HG03558 (cell line): ENCODE results near the gene PLEKHA6.
"Not testable (repeated sequence)": the region's sequence is repeated elsewhere in the genome, so short reads cannot be mapped to it uniquely, and the experiment has no call there.

Experiments
- ATAC-seq: cut with Tn5 transposase; IDR thresholded peaks from one replicate; pipeline ENCODE4 v1.9.1; 2021; ENCODE audit warnings: moderate number of reproducible peaks; ENCODE audit not compliant: unreplicated experiment; ENCODE audit errors: extremely low read depth

PLEKHA6 gene

GRCh38 chr1:204251286-204251685 lies 108.4 kb downstream of the PLEKHA6 start:
- no peak for ATAC-seq

- ATAC-seq = no peak
Observed at GRCh38 chr1:204250428-204251030, 109.2 kb downstream of the PLEKHA6 start.

- ATAC-seq = no peak
Observed at GRCh38 chr1:204249736-204250427, 109.8 kb downstream of the PLEKHA6 start.

GRCh38 chr1:204248954-204249353 lies 110.8 kb downstream of the PLEKHA6 start:
- ATAC-seq = no peak

GRCh38 chr1:204246876-204247275 lies 112.9 kb downstream of the PLEKHA6 start:
- ATAC-seq = no peak

- no peak for ATAC-seq
Observed at GRCh38 chr1:204242920-204243319, 116.8 kb downstream of the PLEKHA6 start.

- ATAC-seq = no peak
Observed at GRCh38 chr1:204241914-204242313, 117.8 kb downstream of the PLEKHA6 start.

- no peak for ATAC-seq
Observed at GRCh38 chr1:204241050-204241449, 118.7 kb downstream of the PLEKHA6 start.

- no peak for ATAC-seq
Observed at GRCh38 chr1:204240233-204240632, 119.5 kb downstream of the PLEKHA6 start.

- ATAC-seq = not testable (repeated sequence)
Observed at GRCh38 chr1:204239401-204239800, 120.3 kb downstream of the PLEKHA6 start.

- not testable (repeated sequence) for ATAC-seq
Observed at GRCh38 chr1:204238520-204238919, 121.2 kb downstream of the PLEKHA6 start.

GRCh38 chr1:204237515-204237914 lies 122.2 kb downstream of the PLEKHA6 start:
- ATAC-seq = not testable (repeated sequence)

- ATAC-seq = no peak
Observed at GRCh38 chr1:204232526-204232925, 127.2 kb downstream of the PLEKHA6 start.

- ATAC-seq = no peak
Observed at GRCh38 chr1:204230211-204230610, 129.5 kb downstream of the PLEKHA6 start.

- no peak for ATAC-seq
Observed at GRCh38 chr1:204228896-204229295, 130.8 kb downstream of the PLEKHA6 start.

GRCh38 chr1:204227996-204228785 lies 131.5 kb downstream of the PLEKHA6 start:
- no peak for ATAC-seq

GRCh38 chr1:204227351-204227750 lies 132.4 kb downstream of the PLEKHA6 start:
- ATAC-seq = no peak

- no peak for ATAC-seq
Observed at GRCh38 chr1:204225841-204226735, 133.6 kb downstream of the PLEKHA6 start.

GRCh38 chr1:204224655-204225054 lies 135.1 kb downstream of the PLEKHA6 start:
- ATAC-seq = no peak

- no peak for ATAC-seq
Observed at GRCh38 chr1:204223129-204223860, 136.4 kb downstream of the PLEKHA6 start.
